ENCODE measurements around the gene ERMAP.

ERMAP gene

DNA sequence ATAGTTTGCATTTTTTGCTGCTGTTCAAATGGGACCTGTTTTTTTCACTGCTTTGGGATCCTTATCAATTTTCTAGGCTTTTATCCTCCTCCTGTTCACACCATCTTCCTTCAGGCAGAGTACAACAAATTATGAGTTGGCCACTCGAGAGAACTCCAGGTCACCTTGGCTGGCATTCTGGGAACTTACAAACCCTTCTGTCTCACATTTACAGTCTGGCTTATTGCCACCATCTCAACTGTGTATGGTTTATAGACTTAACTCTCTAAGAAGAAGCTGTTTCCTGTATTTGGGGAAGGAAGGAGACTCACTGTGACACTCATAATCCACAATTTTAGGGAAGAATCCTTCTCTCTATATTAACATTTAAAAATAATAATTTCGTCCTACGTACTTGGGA, 24.1 kb downstream of the ERMAP start:
- TF ChIP-seq, protein P1, sequence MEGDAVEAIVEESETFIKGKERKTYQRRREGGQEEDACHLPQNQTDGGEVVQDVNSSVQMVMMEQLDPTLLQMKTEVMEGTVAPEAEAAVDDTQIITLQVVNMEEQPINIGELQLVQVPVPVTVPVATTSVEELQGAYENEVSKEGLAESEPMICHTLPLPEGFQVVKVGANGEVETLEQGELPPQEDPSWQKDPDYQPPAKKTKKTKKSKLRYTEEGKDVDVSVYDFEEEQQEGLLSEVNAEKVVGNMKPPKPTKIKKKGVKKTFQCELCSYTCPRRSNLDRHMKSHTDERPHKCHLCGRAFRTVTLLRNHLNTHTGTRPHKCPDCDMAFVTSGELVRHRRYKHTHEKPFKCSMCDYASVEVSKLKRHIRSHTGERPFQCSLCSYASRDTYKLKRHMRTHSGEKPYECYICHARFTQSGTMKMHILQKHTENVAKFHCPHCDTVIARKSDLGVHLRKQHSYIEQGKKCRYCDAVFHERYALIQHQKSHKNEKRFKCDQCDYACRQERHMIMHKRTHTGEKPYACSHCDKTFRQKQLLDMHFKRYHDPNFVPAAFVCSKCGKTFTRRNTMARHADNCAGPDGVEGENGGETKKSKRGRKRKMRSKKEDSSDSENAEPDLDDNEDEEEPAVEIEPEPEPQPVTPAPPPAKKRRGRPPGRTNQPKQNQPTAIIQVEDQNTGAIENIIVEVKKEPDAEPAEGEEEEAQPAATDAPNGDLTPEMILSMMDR (IDR thresholded peaks at IDR 0.05; ENCODE audit: low read depth, low read length), result no peak

DNA sequence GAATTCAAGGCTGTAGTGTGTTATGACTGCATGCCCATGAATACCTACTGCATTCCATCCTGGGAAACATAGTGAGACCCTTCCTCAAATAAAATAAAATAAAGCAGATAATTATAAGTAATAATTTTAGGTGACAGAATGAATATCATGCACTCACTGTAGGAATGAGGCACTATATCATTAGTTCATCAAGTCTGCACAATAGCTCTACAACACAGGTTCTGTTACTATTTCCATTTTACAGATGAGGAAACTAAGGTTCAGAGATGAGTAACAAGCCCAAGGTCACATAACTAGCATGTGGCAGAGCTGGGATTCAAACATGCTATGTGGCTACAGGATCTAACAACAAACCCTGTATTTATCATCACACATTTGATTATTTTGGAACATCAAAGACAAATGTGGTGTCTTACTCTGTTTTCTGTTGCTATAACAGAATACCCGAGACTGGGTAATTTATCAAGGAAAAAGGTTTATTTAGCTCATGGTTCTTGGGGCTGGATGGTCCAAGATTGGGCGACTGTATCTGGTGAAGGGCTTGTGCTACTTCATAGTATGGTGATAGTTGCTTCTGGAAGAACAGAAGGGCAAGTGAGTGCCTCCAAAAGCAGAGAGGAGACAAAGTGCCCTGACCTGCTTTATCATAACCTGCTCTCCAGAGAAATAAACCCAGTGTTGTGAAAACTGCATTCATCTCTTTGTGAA, 24.7 kb downstream of the ERMAP start:
- no peak for DNase-seq (ENCODE audit: low read depth in 2 of 2)
- TF ChIP-seq, protein P1 (IDR thresholded peaks at IDR 0.05; ENCODE audit: low read depth, low read length), result no peak
- no peak overlapping the region for H3K4me3 ChIP-seq (replicated peaks in 1 of 2; ENCODE audit: low read depth in 2 of 2, low read length in 2 of 2)

More for the DNA sequence above, 24.1 kb downstream of the ERMAP start:
- DNase-seq (ENCODE audit: low read depth in 2 of 2), result no peak
- H3K4me3 ChIP-seq (replicated peaks in 1 of 2; ENCODE audit: low read depth in 2 of 2, low read length in 2 of 2), result no peak overlapping the region

DNA sequence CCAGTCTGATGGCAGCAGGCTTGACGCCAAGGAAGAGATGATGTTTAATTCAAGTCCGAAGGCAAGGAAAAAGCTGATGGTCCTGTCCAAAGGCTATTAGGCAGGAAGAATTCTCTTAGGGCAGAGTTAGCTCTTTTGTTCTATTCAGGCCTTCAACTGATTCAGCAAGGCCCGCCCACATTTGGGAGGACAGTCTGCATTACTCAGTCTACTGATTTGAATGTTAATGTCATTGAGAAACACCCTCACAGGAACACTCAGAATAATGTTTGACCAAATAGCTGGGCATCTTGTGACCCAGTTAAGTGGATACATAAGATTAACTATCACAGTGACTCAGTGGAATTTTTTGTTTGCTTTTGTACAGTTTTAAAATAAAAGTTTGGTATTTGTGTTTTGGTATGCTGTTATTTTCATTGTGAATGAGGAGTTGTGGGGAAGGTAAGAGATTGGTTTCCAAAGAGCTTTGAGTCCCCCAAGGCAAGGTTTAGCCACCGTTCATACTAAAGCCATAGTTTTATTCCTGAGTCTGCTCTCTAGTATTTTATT, 27.7 kb downstream of the ERMAP start:
- no peak overlapping the region for H3K4me3 ChIP-seq (replicated peaks in 1 of 2; ENCODE audit: low read depth in 2 of 2, low read length in 2 of 2)
- TF ChIP-seq, protein P1 (IDR thresholded peaks at IDR 0.05; ENCODE audit: low read depth, low read length), result no peak
- DNase-seq (ENCODE audit: low read depth in 2 of 2), result peak in 1 of 2 donors; percentile 65

DNA sequence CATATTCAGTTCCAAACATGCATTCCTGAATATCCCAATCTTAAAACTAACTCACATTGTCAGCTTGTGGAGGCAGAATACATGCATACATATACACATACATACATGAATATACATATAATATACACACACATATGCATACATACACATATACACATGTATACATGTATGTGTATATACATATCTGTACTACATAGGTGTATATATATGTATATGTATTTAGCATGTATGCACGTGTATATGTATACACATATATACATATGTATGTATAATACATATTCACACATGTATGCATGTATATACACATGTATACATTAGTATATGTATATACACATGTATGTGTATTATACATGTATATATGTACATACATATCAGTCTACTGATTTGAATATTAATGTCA, 28.3 kb downstream of the ERMAP start:
- no peak for DNase-seq (ENCODE audit: low read depth in 2 of 2)
- no peak overlapping the region for H3K4me3 ChIP-seq (replicated peaks in 1 of 2; ENCODE audit: low read depth in 2 of 2, low read length in 2 of 2)
- TF ChIP-seq, protein P1 (IDR thresholded peaks at IDR 0.05; ENCODE audit: low read depth, low read length), result no peak

DNA sequence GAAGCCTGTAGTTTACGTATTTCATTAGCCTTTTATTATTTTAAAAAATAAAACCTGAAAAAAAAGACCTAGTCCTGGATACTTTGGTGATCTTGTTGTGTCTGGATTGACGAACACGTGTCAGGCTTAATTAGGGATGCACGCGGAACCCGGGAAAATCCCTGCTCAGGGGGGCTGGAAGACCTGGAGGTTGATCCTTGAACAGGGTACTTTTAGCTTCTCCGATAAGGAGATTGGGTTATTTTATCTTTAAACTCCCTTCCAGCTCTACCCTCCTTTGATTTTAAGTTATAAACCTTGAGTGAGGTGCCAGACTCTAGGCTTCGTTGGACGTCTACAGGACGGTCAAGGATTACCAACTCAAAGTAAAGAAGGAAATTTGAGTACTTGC, 28.9 kb downstream of the ERMAP start:
- DNase-seq (ENCODE audit: low read depth in 2 of 2), result peak in 1 of 2 donors; percentile 6
- TF ChIP-seq, protein P1 (IDR thresholded peaks at IDR 0.05; ENCODE audit: low read depth, low read length), result no peak
- peak overlapping the region; percentile 83 to 94 for H3K4me3 ChIP-seq (replicated peaks in 1 of 2; ENCODE audit: low read depth in 2 of 2, low read length in 2 of 2)

DNA sequence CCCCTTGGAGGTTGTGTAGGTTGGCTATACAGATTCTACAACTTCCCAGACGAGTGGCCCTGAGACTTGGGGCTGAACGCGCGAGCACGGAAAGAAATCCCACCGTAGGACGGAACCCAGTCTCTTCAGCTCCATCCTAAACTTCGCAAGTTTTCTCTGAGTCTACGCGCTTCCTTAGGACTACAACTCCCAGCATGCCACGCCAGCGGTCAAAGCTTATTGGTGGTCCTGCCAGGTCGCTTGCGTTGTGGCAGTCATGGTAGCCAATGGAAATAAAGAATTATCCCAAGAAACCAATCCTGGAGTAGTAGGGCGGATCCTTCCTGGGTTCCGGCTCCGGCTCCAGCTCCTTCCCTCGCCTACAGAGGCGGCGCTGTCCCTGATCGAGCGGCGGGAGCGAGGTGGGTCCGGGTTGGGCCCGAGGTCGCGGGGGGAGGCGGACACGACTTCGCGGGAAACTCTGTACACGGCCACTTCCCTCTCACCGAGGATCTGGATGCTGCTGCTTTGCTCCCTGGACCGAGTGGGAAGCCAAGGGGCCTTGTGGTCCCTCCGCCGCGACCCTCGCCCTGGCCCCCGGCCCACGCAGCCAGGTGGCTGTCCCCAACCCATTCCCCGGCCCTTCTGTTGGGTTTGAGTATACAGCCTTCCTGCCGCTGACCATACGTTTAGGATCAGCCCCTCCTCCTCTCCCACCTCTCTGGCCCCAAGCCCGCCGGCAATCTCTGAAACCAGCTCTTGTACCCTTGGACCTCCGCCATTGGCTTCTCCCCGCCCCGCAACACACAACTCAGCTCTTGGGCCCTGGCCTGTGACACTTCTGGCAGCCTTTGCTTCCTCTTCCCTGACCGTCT, 29.6 kb downstream of the ERMAP start, which contains the start of gene ZNF691:
TSS of gene ZNF691 (plus strand) at position 357 of the 854 bp plus-strand sequence. CDS start 3,046 bp downstream, outside the sequence.
- peak; percentile 98 for DNase-seq (ENCODE audit: low read depth in 2 of 2)
- TF ChIP-seq, protein P1 (IDR thresholded peaks at IDR 0.05; ENCODE audit: low read depth, low read length), result peak; percentile 64
- peak within 1 kb of the TSS; percentile 83 to 94 for H3K4me3 ChIP-seq (replicated peaks in 1 of 2; ENCODE audit: low read depth in 2 of 2, low read length in 2 of 2)

Data from cardiac fibroblast (primary cell).